HG03439 (cell line): ENCODE data around the gene NANOS1.
A peak's percentile ranks its signal among the peaks of the same experiment; 100 is the strongest.
"Not testable (repeated sequence)": the region's sequence is repeated elsewhere in the genome, so short reads cannot be mapped to it uniquely, and the experiment has no call there.

ENCODE experiments used
- ATAC-seq: cut with Tn5 transposase; IDR thresholded peaks from one replicate; pipeline ENCODE4 v1.9.1; 2021; ENCODE audit warnings: mild to moderate bottlenecking, moderate library complexity; ENCODE audit not compliant: unreplicated experiment

The NANOS1 gene

DNA sequence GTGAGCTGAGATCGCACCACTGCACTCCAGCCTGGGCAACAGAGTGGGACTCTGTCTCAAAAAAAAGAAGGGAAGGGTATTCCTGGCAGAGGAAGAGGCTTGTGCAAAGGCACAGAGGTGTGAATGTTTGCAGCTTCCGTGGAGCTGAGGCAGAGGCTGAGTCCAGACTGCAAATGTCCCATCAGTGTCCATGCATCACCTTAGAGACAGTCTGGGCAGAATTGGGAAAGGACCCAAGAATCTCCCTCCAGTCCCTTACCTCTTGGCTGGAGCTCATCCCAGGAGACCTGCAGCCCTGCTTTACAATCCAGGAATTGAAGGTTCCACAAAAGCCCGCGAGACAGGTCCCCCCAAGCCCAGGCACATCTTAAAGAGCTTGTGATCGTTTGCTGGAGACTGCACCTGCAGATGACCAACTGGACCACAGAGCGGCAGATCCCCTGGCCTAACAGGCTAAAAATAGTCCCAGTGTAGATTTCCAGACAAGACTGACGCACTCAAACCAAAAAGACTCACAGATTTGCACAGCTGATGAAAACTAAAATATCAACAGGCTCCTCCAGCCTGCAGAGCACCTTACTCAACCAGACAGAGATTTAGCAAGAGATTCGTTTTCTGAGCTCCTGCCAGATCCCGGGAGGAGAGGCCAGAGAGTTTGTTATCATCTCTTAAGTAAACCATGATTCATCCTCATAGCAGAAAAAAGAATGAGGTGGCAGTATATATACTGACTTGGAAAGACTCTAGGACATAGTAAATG is 22.9 kb upstream of the NANOS1 start:
- no peak for ATAC-seq

DNA sequence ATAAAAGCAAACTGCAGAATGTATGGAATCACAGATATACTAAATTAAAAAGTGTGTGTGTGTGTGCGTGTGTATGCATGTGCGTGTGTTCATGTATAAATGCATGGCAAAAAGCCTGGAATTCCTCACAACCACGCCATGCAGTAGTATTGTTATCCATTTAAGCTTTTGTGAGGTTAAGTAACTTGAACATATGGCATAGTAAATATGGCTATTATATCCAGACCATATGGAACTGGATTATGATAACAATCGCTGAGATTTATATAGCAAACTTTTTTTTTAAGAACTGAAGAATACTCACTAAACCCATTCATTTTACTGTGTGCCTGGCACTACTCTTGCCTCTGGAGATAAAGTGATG is 22.3 kb upstream of the NANOS1 start:
- ATAC-seq: no peak

DNA sequence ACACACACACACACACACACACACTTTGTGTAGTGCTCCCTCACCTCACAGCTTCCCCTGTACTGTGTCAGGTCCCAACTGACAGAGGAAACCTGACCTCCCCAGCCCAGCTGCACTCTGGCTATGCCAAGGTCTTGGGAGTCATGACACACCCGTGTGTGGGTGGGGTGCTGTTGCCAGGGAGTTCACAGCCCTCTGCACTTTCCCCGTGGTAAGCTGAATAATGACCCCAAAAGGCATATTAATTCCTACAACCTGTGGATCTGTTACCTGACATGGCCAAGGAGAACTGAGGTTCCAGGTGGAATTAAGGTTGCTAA is 8.9 kb upstream of the NANOS1 start:
- no peak for ATAC-seq

DNA sequence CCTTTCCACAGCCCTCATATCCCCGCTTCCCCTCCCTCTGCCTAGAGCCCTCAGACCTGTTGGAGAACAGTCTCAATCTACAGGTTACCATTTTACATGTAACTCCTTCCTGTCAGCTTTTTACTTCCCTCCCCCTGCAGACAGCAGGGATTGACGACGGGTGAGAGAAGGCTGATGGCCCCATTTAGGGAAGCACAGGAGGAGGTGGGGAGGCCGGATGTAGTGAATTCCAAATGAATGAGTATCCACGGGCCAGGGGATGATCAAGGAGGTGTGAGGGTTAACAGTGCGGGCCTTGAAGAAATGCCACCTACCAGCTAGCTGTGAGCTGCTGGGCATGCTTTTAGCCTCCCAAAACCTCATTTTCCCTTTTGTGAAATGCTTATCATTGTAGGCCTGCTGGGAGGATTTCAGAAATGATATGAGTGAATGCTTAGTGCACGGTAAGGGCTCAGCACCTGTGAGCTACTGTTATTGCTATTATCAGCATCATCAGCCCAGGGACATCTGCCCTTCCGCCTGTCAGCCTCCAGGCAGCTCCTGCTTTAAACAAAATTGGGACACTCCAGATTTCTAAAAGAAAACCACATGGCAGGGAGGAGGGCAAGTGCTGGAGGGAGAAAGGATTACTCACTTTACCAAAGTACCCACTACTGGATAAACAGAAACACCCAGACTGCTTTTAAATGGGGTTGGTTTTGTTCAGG is 6.5 kb upstream of the NANOS1 start:
- ATAC-seq: no peak

DNA sequence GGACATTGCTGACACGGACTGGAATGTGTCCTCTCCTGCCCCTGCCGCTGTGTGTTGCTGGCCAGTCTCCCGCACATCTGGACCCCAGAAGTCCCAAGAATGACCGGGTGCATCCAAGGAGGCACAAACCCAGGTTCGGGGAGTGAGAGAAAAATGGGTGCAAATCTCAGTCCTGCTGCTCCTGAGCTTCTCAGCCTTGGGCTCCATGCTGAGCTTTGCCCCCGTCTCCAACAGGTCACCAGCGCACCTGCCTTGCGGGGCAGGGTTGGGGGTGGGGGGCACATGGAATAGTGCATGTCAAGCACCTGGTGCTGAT is 6.0 kb upstream of the NANOS1 start:
- no peak for ATAC-seq

GRCh38 chr10:119024882-119025281 is 4.6 kb upstream of the NANOS1 start:
- no peak for ATAC-seq

DNA sequence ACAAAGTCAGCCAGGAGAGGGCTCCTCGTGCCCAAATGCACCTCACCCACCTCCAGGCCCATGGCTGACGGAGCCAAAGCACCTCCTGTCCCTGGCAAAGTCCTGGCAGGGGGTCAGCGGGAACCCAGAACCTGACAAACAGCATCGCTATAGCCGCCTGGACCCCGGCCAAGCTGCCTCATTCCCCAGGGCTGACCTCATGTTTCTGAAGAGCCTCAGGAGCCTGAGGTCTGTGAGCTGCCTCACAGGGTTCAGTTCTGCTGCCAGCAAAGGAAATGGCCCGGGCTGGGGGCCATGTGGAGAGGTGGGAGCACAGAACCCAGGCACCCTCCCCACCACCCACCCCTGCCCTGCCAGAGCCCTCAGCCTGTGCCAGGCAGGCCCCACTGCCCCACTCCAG is 4.2 kb upstream of the NANOS1 start:
- ATAC-seq: no peak

GRCh38 chr10:119025776-119026175 is 3.7 kb upstream of the NANOS1 start:
- no peak for ATAC-seq

DNA sequence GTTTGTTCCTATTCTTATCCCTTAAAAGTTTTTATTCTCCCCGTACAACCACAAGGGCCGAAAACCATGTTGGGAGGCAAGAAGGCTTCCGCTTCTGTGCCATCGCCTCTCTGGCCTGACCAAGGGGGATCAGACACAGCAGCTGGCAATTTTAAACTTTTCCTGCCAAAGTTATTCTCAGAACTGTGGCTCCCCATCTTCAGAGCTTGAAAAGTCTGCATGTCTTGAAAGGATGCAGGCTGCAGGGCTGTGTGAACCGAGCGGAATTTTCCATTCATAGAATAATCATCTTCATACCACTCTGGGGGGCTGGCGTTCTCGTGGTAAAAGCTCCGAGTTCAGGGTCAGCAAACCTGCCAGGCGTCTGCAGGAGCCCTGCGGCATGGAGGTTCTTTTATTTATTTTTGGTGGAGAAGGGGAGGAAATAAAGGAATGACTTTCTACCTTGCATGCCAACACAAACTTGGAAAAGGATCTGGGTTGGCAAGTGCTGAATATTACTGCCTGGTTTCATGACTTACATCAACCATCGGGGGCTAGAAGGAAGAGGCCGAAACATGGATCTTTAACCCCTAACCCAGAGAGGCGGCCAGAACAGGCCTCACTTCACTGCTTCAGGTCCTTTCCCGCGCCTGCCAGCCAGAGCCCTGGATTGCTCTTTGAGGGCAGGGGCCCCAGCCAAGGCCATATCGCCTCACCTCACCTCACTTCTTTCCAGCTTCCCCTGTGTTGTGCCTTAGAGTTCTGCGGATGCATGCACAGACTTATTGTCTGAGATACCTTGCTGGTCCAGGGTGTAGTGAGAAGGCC is 3.0 kb upstream of the NANOS1 start:
- ATAC-seq: no peak

GRCh38 chr10:119028445-119028899 is 1.0 kb upstream of the NANOS1 start:
- not testable (repeated sequence) for ATAC-seq

DNA sequence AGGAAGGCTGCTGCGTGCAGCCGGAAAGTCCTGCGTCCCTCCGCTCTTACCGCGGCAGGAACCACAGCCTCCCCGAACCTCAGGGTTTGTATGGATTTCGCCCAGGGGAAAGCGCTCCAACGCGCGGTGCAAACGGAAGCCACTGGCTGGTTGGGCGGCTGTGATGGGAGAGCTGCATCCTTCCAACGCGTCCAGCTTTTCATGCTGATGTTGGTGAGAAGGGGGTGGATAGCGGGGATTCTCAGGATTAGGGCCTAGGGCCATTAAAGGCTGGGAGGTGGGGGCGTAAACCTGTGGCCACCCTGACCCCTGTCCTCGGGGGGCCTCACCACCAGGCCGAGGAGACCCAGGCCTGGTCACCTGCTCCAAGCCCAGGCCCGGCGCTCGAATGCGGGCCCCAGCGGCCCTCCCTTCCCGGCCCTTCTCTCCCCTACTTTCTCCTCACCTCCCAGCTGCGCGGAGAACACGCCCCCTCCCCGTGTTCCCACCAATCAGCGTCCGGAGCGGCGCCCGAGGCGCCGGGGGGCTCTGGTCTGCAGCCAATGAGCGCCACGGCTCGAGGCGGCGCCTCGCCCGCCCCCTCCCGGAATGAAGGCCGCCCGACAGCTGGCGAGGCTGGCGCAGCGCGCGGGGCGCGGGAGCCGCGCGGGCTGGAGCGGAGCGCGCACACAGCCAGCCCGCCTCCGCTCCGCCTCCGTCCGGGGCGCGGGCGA is 458 bp upstream of the NANOS1 start:
- peak; percentile 47 for ATAC-seq

- peak; percentile 47 for ATAC-seq
These were observed 1.1 kb downstream of the NANOS1 start for GRCh38 chr10:119030421-119031250.

- no peak for ATAC-seq
These were observed 2.1 kb downstream of the NANOS1 start for GRCh38 chr10:119031496-119032059.

GRCh38 chr10:119039161-119039560 is 9.6 kb downstream of the NANOS1 start:
- ATAC-seq: no peak

DNA sequence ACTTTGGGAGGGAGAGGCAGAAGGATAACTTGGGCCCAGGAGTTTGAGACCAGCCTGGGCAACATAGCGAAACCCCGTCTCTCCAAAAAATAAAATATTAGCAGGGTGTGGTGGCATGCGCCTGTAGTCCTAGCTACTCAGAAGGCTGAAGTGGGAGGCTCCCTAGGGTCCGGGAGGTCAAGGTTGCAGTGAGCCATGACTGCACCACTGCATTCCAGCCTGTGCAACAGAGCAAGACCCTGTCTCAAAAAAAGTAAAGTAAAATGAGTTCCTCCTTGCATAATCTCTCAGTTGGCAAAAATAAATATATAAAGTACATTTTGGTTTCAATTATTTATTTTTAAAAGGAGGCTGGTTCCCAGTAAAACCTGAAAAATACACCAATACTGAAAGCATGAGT is 11.8 kb downstream of the NANOS1 start:
- ATAC-seq: no peak

GRCh38 chr10:119042169-119042568 is 12.7 kb downstream of the NANOS1 start:
- ATAC-seq: no peak

DNA sequence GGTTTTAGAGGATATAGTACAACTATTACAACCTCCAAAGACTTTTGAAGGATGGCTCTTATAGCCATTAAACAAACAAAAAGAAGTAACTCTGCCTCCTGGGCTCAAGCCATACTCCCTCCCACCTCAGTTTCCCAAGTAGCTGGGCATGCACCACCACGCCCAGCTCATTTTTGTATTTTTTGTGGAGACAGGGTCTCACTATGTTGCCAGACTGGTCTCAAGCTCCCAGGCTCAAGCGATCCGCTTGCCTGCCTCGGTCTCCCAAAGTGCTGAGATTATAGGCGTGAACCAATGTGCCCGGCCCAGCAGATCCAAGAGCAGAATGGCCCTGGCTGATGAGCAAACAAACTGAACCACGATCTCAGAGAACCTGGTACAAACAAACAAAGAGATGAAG is 16.0 kb downstream of the NANOS1 start:
- no peak for ATAC-seq

DNA sequence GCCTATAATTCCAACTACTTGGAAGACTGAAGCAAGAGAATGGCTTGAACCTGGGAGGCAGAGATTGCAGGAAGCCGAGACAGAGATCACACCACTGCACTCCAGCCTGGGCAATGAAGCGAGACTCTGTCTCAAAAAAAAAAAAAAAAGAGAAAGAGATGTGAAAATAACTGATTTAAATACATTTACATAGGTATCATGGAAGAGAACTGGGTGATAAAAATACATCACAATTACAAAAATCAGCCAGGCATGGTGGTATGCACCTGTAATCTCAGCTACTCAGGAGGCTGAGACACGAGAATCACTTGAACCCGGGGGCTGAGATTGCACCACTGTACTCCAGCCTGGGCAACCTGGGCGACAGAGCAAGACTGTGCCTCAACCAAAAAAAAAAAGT is 19.8 kb downstream of the NANOS1 start:
- ATAC-seq: no peak

DNA sequence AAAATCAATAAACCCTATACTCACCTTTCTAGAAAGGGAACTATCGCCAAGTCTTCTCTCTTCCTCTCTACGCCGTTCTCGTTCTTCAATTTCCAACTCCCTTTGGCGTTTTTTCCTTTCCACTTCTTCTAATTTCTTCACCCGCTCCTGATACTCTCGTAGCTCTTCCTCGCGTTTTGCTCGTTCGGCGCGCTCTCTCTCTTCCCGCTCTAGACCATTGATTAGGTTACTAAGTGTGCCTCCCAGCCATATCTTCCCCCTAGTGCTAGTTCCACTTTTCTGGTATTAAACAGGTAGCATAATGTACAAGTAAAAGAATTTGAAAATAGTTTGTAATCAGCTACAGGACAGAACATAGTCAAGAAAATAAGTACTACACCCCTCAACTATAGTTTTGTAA is 20.3 kb downstream of the NANOS1 start:
- ATAC-seq: no peak

- no peak for ATAC-seq
These were observed 22.3 kb downstream of the NANOS1 start for GRCh38 chr10:119051775-119052174.
